CD4-positive, alpha-beta T cell treated with Interleukin-1 beta for 1 hour (primary cell): ENCODE results near the gene TPRX1.
"Not testable (repeated sequence)": the region's sequence is repeated elsewhere in the genome, so short reads cannot be mapped to it uniquely, and the experiment has no call there.

ENCODE experiments used
- DNase-seq, 2 donors: peaks; one replicate each; pipeline ENCODE4 v3.0.0-alpha.2; 2020 to 2022

TPRX1 gene

GRCh38 chr19:47801270-47801669 is 3.1 kb downstream of the TPRX1 start:
- DNase-seq: no peak

DNA sequence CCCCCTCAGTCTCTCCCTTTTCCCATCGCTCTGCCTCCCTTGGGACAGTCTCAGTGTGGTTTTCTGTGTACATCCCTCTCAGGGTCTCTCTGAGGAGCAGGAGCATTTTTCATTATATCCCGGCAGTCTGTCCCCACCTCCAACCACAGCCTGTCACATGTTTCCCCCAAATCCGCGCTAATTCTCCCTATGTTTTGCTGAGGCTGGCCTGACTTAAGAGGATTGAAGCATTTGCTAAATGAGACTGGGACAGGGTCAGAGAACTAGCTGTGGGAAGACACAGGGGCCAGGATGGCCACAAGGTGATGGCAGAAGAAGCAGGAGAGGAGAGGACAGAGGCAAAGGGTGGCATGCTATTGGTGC is 5.5 kb downstream of the TPRX1 start:
- no peak for DNase-seq

GRCh38 chr19:47797996-47798903 is 6.1 kb downstream of the TPRX1 start:
- DNase-seq: no peak

- DNase-seq: no peak
These were observed 7.6 kb downstream of the TPRX1 start for GRCh38 chr19:47796785-47797184.

- DNase-seq: no peak
These were observed 9.8 kb downstream of the TPRX1 start for GRCh38 chr19:47794526-47794925.

- DNase-seq: no peak
These were observed 11.7 kb downstream of the TPRX1 start for GRCh38 chr19:47792616-47793015.

DNA sequence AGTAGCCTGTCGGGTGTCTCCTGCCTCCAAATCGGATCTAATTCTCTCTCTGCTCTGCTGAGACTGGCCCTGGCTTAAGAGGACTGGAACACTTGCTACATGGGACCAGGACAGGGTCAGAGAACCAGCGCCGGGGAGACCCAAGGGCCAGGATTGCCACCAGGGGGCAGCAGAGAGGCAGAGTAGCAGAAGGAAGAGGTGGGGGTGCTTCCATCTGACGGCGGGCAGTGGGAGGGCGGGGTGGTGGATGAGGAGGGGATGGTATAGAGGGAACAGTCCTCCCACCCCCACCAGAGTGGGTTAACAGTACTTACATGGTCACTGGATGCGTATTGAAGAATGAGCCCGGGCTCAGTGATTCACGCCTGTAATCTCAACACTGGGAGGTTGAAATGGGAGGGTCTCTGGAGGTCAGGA is 13.9 kb downstream of the TPRX1 start:
- peak; percentile 72 to 78 for DNase-seq

GRCh38 chr19:47789811-47790210 is 14.5 kb downstream of the TPRX1 start:
- DNase-seq: not testable (repeated sequence)

- not testable (repeated sequence) for DNase-seq
These were observed 17.0 kb downstream of the TPRX1 start for GRCh38 chr19:47787307-47787706.

DNA sequence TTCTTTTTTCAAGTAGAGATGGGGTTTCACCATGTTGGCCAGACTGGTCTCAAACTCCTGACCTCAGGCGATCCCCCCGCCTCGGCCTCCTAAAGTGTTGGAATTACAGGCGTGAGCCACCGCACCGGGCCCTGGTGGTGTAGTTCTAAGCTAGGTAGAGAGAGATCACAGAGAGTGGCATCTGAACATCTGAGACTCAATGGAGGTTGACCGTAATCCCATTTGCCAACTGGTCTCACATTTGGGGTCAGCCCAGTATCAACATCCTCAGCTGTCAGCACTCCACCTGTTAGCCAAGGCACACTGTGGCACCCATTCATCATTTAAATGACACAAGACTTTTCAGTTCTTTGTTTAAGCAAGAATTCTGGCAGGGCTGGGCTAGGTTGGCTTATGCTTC is 17.8 kb downstream of the TPRX1 start:
- DNase-seq: no peak

- DNase-seq: no peak
These were observed 22.6 kb downstream of the TPRX1 start for GRCh38 chr19:47781590-47782262.

GRCh38 chr19:47780215-47780551 is 24.2 kb downstream of the TPRX1 start:
- no peak for DNase-seq

DNA sequence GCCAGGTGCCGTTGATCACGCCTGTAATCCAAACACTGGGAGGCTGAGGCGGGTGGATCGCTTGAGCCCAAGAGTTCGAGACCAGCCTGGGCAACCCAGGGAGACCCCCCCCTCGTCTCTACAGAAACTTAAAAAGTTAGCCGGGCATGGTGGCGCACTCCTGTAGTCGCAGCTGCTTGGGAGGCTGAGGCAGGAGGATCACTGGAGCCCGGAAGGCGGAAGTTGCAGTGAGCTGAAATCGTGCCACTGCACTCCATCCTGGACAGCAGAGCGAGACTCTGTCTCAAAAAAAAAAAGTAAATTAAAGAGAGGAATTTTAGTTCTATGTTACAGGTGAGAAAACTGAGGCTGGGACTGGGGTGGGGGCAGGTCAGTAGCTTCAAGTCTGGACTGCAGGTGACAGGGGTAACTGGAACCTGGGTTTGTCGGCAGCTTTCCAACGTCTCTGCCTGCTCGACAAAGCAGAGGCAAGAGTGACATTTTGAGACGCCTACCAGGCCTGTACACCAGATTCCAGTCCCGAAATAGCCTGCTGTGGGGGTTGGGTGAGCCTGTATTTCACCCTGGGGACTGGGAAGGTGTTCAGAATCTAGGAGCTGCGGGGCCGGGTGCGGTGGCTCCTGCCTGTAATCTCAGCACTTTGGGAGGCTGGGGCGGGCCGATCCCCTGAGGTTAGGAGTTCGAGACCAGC is 24.7 kb downstream of the TPRX1 start:
- DNase-seq: no peak

- DNase-seq: no peak
These were observed 25.4 kb downstream of the TPRX1 start for GRCh38 chr19:47778954-47779351.

DNA sequence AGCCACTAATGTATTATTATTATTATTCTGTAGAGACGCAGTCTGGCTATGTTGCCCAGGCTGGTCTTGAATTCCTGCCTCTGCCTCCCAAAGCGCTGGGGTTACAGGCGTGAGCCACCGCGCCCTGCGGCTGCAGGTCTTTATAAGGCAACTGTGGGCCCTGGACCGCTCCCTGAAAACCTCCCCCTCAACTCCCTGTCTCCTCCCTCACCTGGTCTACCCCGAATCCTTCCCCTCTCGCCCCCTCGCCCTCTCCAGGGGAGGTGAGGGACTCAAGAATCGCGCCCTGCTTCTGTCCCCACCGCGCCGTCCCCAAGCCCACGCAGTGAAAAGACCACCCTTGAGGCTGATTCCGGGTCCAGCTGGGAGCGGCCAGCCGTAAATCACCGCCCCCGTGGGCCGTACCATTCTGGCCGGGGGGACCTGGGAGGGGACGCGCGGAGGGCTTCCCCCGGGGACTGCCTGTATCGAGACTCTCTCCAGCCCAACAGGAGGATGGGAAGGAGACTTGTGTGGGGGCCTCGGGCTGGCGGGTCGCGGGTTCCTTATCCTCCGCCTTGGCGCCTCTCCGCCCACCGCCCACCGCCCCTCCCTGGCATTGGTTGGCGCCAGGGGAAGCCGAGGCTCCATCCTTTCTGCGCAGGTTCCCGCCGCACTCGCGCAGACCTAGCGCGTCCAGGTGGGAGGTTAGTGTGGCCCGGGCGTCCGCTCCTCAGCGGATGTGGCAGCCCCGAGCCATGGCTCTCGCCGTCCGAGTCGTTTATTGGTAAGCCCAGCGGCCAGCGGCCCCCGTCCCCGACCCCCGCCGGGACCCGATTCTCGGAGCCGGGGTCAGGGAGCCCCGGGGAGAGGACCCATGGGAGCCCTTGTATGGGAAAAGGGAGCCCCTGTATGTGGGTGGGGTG is 26.1 kb downstream of the TPRX1 start, which contains the start of gene SELENOW:
TSS of gene SELENOW (plus strand) at position 655 of the 905 bp plus-strand sequence. CDS start at position 738, 83 bp downstream.
- peak; percentile 79 to 84 for DNase-seq

GRCh38 chr19:47777245-47778048 is 26.9 kb downstream of the TPRX1 start:
- DNase-seq: not testable (repeated sequence)

DNA sequence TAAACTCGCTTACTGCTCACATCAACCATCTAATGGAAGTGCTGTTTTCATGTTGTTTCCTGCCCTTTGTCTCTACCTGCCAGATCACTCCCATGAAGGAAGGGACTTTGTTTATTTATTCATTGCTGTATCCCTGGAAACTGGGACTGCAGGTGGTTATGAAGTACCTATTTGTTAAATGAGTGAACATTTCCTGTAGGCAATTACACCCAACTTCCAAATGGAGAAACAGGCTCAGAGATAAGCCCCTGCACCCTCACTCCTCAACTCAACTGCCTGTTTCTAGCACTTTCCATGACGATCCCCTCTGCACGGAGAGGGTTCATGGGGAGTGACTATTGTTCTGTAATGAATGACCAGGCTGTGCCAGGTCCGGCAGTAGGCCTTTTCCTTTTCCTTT is 27.8 kb downstream of the TPRX1 start:
- DNase-seq: no peak

- DNase-seq: not testable (repeated sequence)
These were observed 33.1 kb downstream of the TPRX1 start for GRCh38 chr19:47771291-47771690.

GRCh38 chr19:47769534-47769933 is 34.8 kb downstream of the TPRX1 start:
- no peak for DNase-seq

DNA sequence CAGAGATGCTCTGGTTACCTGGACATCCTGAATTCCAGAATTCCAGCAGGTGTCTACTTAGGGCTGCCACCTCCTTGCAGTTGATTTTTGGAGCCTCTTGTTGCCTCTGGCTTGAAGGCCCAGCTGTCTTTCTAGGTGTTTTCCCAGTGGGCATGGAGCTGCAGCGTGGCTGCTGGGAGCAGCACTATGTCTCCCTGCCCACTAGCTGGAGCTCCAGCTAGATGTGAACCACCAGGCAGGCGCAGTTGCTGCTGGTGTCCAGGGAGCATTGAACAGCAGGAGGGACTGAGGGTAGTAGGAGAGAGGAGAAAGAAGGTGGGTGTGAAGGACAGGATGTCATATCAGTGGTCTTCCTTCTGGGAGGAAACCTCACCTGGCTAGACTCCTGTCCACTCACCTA is 35.7 kb downstream of the TPRX1 start:
- DNase-seq: no peak

GRCh38 chr19:47767349-47767748 is 37.0 kb downstream of the TPRX1 start:
- DNase-seq: no peak

DNA sequence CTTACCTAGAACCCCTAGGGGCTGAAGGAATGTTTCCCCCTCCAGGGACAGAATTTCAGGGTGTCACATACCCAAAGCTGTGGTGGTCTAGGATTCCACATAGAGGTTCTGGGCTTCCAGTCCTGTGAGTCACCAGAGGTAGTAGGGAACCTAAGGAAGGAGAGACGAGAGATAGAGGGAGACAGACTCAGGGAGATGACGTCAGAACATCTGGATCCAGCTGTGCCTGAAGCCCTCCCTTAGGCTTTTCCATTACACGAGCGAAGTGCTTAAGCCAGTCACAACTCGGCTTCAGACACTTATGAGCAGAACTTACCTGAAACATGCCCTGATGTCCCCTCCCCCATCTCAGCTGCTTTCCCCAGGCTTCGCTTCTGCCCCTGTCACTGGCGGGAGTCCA is 37.7 kb downstream of the TPRX1 start:
- DNase-seq: no peak
